HG02763 (cell line): Measurements from ENCODE around the gene MAST2.
"Not testable (repeated sequence)": the region's sequence is repeated elsewhere in the genome, so short reads cannot be mapped to it uniquely, and the experiment has no call there.

ENCODE experiments used
- ATAC-seq: cut with Tn5 transposase; IDR thresholded peaks from one replicate; pipeline ENCODE4 v1.9.1; 2021; ENCODE audit warnings: mild to moderate bottlenecking, moderate library complexity; ENCODE audit not compliant: unreplicated experiment

The MAST2 gene

DNA sequence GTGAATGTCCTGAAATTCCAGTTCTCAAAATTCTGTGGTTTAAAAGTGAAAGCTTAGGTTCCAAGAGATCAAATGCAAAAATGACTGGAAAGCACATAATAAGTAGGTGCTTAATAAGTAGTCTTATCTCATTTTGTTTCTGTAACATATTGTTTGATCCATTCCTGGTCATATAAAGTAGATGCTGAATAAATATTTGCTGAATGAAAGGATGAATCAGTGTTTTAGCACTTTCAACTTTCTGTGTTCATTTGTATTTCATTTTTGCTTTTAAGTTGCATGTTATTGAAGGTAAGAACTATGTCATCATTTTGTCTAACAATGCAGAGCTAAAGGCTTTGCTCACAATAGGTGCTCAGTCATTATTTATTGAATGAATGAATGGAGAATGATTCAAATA, 6.3 kb downstream of the MAST2 start:
- no peak for ATAC-seq

- no peak for ATAC-seq
Measured at GRCh38 chr1:45814776-45815175, 11.4 kb downstream of the MAST2 start.

- no peak for ATAC-seq
Measured at GRCh38 chr1:45815667-45816458, 12.5 kb downstream of the MAST2 start.

DNA sequence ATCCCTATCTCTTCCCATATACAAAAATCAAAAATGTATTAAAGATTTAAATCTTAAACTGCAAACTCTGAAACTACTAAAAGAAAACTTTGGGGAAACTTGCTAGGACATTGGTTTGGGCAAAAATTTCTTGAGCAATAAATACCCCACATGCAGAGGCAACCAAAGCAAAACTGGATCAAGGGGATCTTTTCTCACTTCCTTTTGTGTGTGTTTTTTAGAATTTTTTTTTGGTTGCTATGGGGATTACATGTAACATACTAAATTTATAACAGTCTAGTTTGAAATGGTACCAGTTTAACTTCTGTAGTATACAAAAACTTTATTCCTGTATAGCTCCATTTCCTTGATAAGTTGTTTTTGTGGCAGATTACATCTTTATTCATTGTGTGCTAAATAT, 16.8 kb downstream of the MAST2 start:
- no peak for ATAC-seq

DNA sequence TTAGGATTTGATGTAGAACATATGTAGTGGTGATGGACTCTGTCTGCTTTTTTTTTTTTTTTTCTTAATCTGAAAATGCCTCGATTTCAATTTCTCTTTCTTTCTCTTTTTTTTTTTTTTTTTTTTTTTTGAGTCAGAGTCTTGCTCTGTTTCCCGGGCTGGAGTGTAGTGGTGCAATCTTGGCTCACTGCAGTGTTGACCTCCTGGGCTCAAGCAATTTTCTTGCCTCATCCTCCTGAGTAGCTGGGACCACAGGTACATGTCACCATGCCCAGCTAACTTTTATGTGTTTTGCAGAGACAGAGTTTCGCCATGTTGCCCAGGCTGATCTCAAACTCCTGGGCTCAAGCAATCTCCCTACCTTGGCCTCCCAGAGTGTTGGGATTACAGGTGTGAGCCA, 17.4 kb downstream of the MAST2 start:
- no peak for ATAC-seq

DNA sequence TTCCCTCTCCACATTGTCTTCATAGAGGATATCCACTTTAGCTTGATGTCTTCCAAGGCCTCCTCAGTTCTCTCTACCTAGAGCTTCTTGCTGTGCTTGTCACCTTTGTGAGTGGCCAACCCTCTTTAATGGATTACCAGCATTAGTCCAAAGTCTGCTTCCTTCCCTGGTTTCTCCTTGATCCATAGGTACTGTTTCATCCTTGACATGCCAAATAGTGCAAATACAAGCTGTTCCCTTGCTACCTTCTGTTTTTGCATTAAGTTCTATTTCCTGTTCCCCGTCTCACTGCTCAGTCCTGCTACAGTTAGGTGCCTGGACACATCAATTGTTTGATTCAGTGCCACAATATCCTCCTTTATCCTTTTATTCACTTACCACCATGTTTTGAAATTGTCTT, 19.2 kb downstream of the MAST2 start:
- ATAC-seq = no peak

DNA sequence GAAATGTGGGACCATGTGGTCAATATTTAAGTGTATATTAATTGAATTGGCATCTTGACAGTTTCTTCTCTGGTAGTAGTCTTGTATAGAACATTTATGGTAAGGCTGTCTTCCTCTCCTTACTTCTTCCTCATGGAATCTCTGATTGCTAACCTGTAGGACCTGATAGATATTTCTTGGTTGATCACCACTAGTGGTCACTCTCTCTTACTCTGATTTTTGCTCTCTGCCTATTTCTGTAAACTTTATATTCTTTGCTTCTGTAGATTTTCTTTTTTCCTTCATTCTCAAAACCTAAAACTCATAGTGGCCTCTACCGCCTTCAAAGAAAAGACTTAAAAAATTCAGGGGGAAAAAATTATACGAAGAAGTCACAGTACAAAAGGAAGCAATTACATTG, 21.2 kb downstream of the MAST2 start:
- no peak for ATAC-seq

DNA sequence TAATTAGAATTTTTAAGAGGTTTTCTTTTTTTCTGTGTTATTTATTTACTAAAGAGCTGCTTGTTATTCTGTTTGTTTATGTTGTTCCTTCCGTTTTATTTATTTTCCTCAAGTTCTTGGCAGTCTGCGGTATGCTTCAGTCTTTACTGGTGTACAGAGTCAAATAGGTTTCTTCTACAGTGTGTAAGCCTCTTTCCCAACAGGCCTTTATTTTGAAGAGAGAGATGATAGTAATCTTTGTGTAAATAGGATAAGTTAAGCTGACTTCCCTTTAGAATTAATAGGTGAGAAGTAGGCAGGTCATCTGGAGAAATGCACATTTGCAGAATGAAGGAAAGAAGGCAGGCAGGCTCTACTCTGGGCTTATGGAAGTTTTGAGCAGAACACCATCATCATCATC, 23.8 kb downstream of the MAST2 start:
- no peak for ATAC-seq

- no peak for ATAC-seq
Measured at GRCh38 chr1:45828841-45829240, 25.4 kb downstream of the MAST2 start.

DNA sequence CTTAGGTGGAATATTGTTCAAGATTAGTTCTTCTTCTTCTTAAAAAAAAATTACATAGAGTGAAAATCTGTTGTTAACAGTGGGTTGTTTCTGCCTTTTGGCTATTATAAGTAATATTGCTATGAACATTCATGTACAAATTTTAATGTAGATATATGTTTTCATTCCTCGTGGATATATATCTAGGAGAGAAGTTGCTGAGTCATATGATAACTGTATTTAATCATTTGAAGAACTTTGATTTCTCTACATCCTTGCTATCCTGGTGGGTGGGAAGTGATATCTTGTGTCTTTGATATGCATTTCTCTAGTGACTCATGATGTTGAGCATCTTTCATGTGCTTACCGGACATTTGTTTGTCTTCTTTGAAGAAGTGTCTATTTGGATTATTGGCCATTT, 29.9 kb downstream of the MAST2 start:
- ATAC-seq = no peak

- no peak for ATAC-seq
Measured at GRCh38 chr1:45834689-45835088, 31.3 kb downstream of the MAST2 start.

- ATAC-seq = no peak
Measured at GRCh38 chr1:45836451-45836850, 33.0 kb downstream of the MAST2 start.

DNA sequence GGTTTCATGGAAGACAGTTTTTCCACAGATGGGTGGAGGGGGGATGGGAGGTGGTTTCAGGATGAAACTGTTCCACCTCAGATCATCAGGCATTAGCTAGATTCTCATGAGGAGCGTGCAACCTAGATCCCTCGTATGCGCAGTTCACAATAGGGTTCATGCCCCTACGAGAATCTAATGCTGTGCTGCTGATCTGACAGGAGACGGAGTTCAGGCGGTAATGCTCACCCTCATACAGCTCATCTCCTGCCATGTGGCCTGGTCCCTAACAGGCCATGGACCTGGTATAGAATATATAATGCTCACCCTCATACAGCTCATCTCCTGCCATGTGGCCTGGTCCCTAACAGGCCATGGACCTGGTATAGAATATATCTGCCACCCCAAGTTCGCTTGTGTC, 33.4 kb downstream of the MAST2 start:
- ATAC-seq = not testable (repeated sequence)

DNA sequence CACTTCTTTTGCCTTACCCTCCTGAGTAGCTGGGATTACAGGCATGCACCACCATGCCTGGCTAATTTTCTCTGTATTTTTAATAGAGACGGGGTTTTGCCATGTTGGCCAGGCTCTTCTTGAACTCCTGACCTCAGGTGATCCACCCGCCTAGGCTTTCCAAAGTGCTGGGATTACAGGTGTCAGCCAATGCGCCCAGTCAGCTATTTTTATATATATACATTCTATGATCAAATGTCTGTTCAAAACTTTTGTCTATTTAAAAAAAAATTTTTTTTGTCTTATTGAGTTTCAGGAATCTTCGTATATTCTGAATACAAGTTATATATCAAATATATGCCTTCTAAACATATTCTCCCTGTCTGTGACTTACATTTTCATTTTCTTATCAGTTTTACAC, 34.9 kb downstream of the MAST2 start:
- ATAC-seq = not testable (repeated sequence)

- no peak for ATAC-seq
Measured at GRCh38 chr1:45840704-45841103, 37.3 kb downstream of the MAST2 start.

DNA sequence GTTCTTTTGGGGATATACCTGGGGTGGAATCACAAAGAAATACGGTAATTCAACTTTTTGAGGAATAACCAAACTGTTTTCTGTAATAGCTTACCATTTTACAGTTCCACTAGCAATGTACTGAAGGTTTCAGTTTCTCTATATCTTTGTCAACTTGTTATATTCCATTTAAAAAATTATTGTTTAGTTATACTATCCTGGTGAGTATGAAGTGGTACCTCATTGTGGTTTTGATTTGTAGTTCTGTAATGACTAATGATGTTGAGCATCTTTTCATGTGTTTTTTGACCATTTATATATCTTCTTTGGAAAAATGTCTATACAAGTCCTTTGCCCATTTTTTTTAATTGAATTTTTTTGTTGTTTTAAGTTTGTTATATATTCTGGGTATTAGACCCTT, 39.4 kb downstream of the MAST2 start:
- ATAC-seq = no peak

GRCh38 chr1:45843474-45843905, 40.1 kb downstream of the MAST2 start:
- ATAC-seq = no peak

- not testable (repeated sequence) for ATAC-seq
Measured at GRCh38 chr1:45844000-45844399, 40.6 kb downstream of the MAST2 start.

GRCh38 chr1:45846931-45847330, 43.5 kb downstream of the MAST2 start:
- no peak for ATAC-seq

GRCh38 chr1:45848097-45848496, 44.7 kb downstream of the MAST2 start:
- ATAC-seq = no peak

- ATAC-seq = no peak
Measured at GRCh38 chr1:45848714-45849113, 45.3 kb downstream of the MAST2 start.

- ATAC-seq = no peak
Measured at GRCh38 chr1:45850017-45850416, 46.6 kb downstream of the MAST2 start.

DNA sequence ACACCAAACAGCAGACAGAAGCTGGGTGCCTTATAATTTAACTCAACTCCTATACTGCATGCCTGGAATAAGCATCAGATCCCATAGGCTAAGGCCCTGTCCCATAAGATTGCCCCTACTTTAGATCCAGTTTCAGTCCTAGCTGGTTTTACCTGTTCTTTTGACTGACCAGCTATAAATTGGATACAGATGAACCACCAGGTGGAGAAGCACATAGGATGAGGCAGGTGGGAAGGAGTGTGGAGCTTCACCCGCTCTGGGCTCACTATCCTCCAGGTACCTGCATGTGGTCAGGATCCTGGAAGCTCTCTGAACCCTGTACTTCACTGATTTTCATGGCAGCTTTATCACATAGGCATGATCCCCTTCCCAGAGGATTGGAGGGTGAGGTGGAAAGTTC, 51.3 kb downstream of the MAST2 start:
- ATAC-seq = no peak
